ENCODE results near the gene EAF2. TPM values are rescaled to one million over a fixed set of nuclear protein-coding genes. Genes with fewer than 3 reads are reported as not detected.

Gene EAF2
- total RNA-seq, 4 donors from 2014 or later: 3.7 to 8.9 (median 6.1) TPM

DNA sequence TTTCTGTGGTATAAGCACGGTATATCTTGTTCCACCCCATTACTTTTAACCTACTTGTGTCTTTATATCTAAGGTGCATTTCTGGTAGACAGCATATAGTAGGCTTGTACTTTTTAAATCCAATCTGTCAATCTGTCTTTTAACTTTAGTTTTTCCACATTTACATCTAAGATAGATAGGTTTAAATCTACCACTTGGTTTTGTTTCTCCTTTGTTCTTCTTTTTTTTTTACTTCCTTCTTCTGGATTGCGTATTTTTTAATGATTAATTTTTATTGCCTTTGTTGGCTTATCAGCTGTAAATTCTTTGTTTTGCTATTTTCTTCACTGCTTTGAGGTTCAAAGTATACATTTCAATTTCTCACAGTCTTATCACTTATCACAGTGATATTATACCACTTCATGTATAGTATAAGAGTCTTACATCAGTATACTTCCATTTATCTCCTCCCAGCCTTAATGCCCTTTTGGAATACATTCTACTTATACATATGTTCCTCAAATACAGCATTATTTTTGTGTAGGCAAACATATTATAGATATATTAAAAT lies 31.2 kb upstream of the EAF2 start:
- DNase-seq (ENCODE audit: low spot score) (no peak), ATAC-seq (ENCODE audit: low FRiP score) (no peak)
- TF ChIP-seq, protein P1, sequence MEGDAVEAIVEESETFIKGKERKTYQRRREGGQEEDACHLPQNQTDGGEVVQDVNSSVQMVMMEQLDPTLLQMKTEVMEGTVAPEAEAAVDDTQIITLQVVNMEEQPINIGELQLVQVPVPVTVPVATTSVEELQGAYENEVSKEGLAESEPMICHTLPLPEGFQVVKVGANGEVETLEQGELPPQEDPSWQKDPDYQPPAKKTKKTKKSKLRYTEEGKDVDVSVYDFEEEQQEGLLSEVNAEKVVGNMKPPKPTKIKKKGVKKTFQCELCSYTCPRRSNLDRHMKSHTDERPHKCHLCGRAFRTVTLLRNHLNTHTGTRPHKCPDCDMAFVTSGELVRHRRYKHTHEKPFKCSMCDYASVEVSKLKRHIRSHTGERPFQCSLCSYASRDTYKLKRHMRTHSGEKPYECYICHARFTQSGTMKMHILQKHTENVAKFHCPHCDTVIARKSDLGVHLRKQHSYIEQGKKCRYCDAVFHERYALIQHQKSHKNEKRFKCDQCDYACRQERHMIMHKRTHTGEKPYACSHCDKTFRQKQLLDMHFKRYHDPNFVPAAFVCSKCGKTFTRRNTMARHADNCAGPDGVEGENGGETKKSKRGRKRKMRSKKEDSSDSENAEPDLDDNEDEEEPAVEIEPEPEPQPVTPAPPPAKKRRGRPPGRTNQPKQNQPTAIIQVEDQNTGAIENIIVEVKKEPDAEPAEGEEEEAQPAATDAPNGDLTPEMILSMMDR (IDR thresholded peaks at IDR 0.05): no peak

DNA sequence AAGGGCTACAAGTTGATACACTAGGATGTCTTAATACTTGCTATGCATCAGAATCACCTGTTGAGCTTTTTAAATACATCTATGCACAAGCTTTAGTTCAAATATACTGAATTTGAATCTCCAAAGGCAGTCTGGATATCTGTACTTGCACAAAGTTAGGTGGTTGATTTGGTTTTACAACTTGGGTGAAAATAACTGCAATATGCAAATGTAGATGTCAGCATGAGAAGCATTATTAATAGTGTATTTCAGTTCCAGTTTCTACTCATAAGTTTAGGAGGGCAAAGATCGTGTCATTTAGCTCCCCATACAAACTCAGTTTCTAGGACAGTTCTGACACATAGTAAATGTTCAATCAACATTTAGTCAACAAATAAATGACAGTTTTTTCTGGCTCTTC lies 25.8 kb upstream of the EAF2 start:
- DNase-seq (ENCODE audit: low spot score) (no peak), ATAC-seq (ENCODE audit: low FRiP score) (no peak)
- TF ChIP-seq, protein P1 (IDR thresholded peaks at IDR 0.05): no peak

DNA sequence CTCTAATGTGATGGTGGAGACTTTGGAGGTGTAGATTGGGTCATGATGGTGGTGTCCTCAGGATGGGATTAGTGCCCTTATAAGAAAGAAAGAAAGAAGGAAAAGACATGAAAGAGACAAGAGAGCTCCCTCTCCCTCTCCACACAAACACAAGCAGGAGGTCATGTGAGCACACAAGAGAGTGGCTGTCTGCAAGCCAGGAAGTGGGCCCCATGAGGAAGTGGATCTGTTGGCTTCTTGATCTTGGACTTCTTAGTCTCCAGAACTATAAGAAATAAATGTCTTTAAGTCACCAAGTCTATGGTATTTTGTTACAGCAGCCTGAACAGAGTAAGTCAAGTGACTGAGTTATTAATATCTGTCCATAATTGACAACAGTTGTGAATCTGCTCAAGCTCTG lies 17.3 kb upstream of the EAF2 start:
- DNase-seq (ENCODE audit: low spot score): no peak
- no peak for ATAC-seq (ENCODE audit: low FRiP score)
- TF ChIP-seq, protein P1 (IDR thresholded peaks at IDR 0.05): no peak

DNA sequence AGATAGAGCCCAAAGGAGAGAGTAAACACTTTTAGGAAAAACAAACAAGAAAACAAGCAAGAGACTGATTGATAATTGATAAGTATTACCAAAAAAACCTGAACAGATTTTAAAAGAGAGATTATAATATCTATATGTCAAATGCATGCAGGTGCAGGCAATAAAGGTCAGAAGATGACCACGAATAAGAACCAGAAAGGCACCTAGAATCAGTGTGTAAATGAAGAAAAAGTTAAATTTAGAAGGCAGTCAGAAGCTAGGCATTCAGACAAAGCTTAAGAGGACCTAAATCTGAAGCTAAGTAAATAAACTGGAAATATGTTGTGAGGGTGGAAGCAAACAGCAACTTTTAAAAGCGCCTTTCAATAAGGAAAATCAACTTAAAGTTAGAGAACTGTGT lies 16.4 kb upstream of the EAF2 start:
- no peak for DNase-seq (ENCODE audit: low spot score)
- ATAC-seq (ENCODE audit: low FRiP score): no peak

DNA sequence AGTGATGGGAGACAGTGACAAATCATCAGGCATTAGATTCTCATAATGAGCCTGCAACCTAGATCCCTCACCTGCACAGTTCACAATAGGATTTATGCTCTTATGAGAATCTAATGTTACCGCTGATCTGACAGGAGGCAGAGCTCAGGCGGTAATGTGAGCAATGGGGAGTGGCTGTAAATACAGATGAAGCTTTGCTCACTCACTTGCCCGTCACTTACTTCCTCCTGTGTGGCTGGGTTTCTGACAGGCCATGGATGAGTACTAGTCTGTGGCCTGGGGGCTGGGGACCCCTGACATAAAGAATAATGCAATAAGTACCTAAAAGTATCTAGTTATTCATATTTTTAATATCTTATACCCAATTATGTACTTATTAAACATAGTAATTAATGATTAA lies 15.8 kb upstream of the EAF2 start:
- TF ChIP-seq, protein P1 (IDR thresholded peaks at IDR 0.05): no peak
- no peak for ATAC-seq (ENCODE audit: low FRiP score)
- no peak for DNase-seq (ENCODE audit: low spot score)

More for the DNA sequence above, 16.4 kb upstream of the EAF2 start:
- TF ChIP-seq, protein P1 (IDR thresholded peaks at IDR 0.05): no peak

DNA sequence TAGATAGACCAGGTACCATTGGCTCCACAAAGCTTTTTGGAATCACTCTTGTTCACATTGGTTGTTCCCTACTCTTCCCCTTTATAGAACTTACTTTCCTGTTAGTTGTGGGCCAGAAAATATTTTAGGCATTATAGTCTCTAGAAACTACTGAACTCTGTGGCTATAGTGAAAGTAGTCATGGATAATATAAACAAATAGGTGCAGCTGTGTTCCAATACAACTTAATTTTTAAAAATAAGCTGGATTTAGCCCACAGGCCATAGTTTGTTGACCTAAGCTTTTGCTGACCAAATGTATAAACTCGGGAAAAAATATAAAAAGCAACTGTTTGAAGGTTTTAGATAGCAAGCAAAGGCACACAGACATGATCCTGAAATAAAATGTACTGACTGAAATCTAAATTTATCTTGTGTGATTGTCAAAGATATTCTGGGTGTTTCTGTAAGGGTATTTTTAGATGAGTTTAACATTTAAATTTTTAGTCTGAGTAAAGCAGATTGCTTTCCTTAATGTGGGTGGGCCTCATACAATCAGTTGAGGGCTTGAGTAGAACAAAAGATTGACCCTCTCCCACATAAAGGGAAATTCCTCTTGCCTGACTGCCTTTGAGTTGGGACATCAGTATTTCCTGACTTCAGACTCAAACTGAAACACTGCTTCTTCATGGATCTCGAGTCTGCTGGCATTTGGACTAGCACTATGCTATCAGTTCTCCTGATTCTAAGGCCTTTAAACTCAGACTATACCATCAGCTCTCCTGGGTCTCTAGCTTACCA lies 13.4 kb upstream of the EAF2 start:
- DNase-seq (ENCODE audit: low spot score) (no peak), ATAC-seq (ENCODE audit: low FRiP score) (no peak)
- TF ChIP-seq, protein P1 (IDR thresholded peaks at IDR 0.05): no peak

DNA sequence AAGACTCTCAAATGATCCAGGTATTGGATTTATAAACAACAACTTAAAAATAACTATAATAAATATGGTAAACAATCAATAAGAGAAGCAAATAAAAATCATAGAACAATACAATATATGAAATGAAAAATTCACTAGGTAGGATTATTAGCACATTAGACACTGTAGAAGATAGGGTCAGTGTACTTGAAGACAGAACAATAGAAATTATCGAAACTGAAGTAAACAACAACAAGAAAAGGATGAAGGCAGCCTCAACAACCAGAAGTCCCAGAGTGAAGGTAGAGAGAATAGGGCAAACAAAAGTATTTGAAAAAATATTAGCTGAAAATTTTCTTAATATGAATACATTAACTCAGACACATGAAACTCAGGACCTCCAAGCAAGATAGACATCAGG lies 12.0 kb upstream of the EAF2 start:
- no peak for ATAC-seq (ENCODE audit: low FRiP score)
- TF ChIP-seq, protein P1 (IDR thresholded peaks at IDR 0.05): no peak
- no peak for DNase-seq (ENCODE audit: low spot score)

Data from omental fat pad (tissue), 4 donors.